ENCODE data around the gene ANO1.

DNA sequence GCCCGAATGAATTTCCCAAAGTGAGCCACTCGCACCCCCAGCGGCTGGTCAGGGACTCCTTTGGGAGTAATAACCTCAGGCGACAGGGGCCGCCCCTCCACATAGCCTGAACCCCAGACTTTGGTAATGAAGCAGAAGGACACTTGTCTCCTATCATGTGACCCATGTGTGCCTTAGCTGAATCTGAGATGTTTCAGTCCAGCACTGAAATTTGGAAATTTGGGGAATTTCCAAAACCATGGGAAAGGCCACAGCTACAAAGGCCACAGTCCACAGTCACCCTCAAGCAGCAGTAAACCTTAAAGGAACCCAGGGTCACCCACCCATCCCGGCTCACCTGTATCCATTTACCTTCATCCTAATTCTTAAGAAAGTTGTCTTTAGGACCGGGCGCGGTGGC is 73.6 kb downstream of the ANO1 start:
- TF ChIP-seq, protein P1, sequence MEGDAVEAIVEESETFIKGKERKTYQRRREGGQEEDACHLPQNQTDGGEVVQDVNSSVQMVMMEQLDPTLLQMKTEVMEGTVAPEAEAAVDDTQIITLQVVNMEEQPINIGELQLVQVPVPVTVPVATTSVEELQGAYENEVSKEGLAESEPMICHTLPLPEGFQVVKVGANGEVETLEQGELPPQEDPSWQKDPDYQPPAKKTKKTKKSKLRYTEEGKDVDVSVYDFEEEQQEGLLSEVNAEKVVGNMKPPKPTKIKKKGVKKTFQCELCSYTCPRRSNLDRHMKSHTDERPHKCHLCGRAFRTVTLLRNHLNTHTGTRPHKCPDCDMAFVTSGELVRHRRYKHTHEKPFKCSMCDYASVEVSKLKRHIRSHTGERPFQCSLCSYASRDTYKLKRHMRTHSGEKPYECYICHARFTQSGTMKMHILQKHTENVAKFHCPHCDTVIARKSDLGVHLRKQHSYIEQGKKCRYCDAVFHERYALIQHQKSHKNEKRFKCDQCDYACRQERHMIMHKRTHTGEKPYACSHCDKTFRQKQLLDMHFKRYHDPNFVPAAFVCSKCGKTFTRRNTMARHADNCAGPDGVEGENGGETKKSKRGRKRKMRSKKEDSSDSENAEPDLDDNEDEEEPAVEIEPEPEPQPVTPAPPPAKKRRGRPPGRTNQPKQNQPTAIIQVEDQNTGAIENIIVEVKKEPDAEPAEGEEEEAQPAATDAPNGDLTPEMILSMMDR (IDR thresholded peaks at IDR 0.05; ENCODE audit: low read length): no peak
- no peak for TF ChIP-seq EZH2 (IDR thresholded peaks at IDR 0.05; ENCODE audit: borderline replicate concordance, low read length)
